Measurements from ENCODE around the gene BLM.

DNA sequence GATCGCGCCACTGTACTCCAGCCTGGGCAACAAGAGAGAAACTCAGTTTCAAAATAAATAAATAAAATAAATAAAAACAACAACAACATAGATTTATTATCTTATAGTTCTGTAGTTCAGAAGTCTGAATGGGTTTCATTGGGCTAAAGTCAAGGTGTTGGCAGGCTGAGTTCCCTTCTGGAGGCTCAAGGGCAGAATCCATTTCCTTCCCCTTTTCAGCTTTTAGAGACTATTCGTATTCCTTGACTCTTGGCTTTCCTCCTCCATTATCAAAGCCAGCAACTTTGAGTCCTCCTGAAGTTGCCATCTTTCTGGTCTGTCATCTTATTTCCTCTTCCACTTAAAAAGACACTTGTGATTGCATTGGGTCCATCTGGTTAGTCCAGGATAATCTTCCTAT, 12.1 kb downstream of the BLM start:
- TF ChIP-seq, protein P1, sequence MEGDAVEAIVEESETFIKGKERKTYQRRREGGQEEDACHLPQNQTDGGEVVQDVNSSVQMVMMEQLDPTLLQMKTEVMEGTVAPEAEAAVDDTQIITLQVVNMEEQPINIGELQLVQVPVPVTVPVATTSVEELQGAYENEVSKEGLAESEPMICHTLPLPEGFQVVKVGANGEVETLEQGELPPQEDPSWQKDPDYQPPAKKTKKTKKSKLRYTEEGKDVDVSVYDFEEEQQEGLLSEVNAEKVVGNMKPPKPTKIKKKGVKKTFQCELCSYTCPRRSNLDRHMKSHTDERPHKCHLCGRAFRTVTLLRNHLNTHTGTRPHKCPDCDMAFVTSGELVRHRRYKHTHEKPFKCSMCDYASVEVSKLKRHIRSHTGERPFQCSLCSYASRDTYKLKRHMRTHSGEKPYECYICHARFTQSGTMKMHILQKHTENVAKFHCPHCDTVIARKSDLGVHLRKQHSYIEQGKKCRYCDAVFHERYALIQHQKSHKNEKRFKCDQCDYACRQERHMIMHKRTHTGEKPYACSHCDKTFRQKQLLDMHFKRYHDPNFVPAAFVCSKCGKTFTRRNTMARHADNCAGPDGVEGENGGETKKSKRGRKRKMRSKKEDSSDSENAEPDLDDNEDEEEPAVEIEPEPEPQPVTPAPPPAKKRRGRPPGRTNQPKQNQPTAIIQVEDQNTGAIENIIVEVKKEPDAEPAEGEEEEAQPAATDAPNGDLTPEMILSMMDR (conservative IDR thresholded peaks at IDR 0.05 in 1 of 2, IDR thresholded peaks at IDR 0.05 in 1 of 2; ENCODE audit: low read depth in 1 of 2, low read length in 2 of 2): no peak
- no peak for TF ChIP-seq EZH2 (IDR thresholded peaks at IDR 0.05; ENCODE audit: low read length, missing control alignments)
